H1 (cell line): ENCODE data around the gene CFAP157. TPM values are rescaled to one million over a fixed set of nuclear protein-coding genes. Genes with fewer than 3 reads are reported as not detected.

Experiments
- CTCF ChIA-PET: fragments of 300-600 bp; sonication (Branson Sonifier 250); formaldehyde crosslinking; loops from one replicate; lab custom pipeline; 2021; ENCODE audit not compliant: partially characterized antibody; lab: Charles Lee
- POLR2A ChIA-PET: fragments of 300-600 bp; sonication (Branson Sonifier 250); formaldehyde crosslinking; loops from one replicate; lab custom pipeline; 2021; ENCODE audit warnings: inconsistent platforms; ENCODE audit not compliant: partially characterized antibody; lab: Charles Lee
- DNase-seq, 2 experiments: peaks; one replicate each; pipeline versions ENCODE4 v3.0.0 to v3.0.0-alpha.2; 2010 to 2022; ENCODE audit warnings: low spot score in 2 of 2, low read depth in 1 of 2, mixed read lengths in 1 of 2
- FAIRE-seq: peaks from 2 replicates; lab custom pipeline; 2011; peaks lifted over from hg19 to GRCh38; lab: Jason Lieb, UNC
- H2AFZ ChIP-seq: 2 replicates; pipeline ENCODE4 v1.8.1; 2012; ENCODE audit warnings: low read length, inconsistent platforms
- H2AK5ac ChIP-seq: 2 replicates; pipeline ENCODE4 v1.6.1; 2013; ENCODE audit warnings: low read depth, low read length
- H2BK120ac ChIP-seq: replicated peaks from 2 replicates; pipeline ENCODE3; 2013; ENCODE audit warnings: low read depth, low read length, inconsistent platforms
- H2BK12ac ChIP-seq: 2 replicates; pipeline ENCODE4 v1.6.1; 2013; ENCODE audit warnings: low read depth, low read length
- H2BK15ac ChIP-seq: 2 replicates; pipeline ENCODE4 v1.6.1; 2013; ENCODE audit warnings: low read length
- H2BK20ac ChIP-seq: 2 replicates; pipeline ENCODE4 v1.6.1; 2013; ENCODE audit warnings: low read length
- H2BK5ac ChIP-seq: 2 replicates; pipeline ENCODE4 v1.6.1; 2013; ENCODE audit warnings: low read depth, low read length
- H3K14ac ChIP-seq: 2 replicates; pipeline ENCODE4 v1.6.1; 2013; ENCODE audit warnings: inconsistent platforms; ENCODE audit not compliant: insufficient read length
- H3K18ac ChIP-seq: 2 replicates; pipeline ENCODE4 v1.6.1; 2013; ENCODE audit warnings: low read length; ENCODE audit errors: extremely low read depth
- H3K23ac ChIP-seq: 2 replicates; pipeline ENCODE4 v1.6.1; 2013; ENCODE audit warnings: inconsistent platforms; ENCODE audit not compliant: insufficient read length
- H3K23me2 ChIP-seq: 2 replicates; pipeline ENCODE4 v1.6.1; 2013; ENCODE audit warnings: low read depth, low read length
- H3K27ac ChIP-seq: 2 replicates; pipeline ENCODE4 v1.6.1; 2011; ENCODE audit warnings: low read depth, low read length, inconsistent platforms
- H3K27me3 ChIP-seq, 4 experiments: replicated peaks in 1 of 4; 1 replicate in 1 of 4; 2 replicates in 3 of 4; pipeline versions ENCODE4 v1.6.1 to v1.8.1; 2011 to 2013; ENCODE audit warnings: low read length in 3 of 4, mild to moderate bottlenecking in 3 of 4, inconsistent platforms in 2 of 4, mixed read lengths in 2 of 4, moderate library complexity in 1 of 4; ENCODE audit not compliant: control insufficient read depth in 3 of 4, insufficient read depth in 3 of 4; ENCODE audit errors: extremely low read depth in 1 of 4
- H3K36me3 ChIP-seq, 4 experiments: 2 replicates each; pipeline versions ENCODE4 v1.6.1 to v1.8.1; 2011 to 2013; ENCODE audit warnings: mild to moderate bottlenecking in 4 of 4, low read length in 3 of 4, moderate library complexity in 2 of 4, control low read depth in 1 of 4, inconsistent platforms in 1 of 4; ENCODE audit not compliant: insufficient read depth in 4 of 4, control insufficient read depth in 2 of 4
- H3K4ac ChIP-seq: replicated peaks from 2 replicates; pipeline ENCODE3; 2013; ENCODE audit warnings: low read length, low read depth, mixed read lengths, inconsistent platforms; ENCODE audit not compliant: insufficient read length
- H3K4me1 ChIP-seq, 4 experiments: replicated peaks in 1 of 4; 1 replicate in 1 of 4; 2 replicates in 3 of 4; pipeline versions ENCODE4 v1.6.1 to v1.8.1; 2011 to 2013; ENCODE audit warnings: low read length in 3 of 4, inconsistent platforms in 2 of 4, mixed read lengths in 1 of 4; ENCODE audit not compliant: insufficient read depth in 4 of 4, control insufficient read depth in 3 of 4
- H3K4me2 ChIP-seq, 2 experiments: 2 replicates each; pipeline versions ENCODE4 v1.6.1 to v1.8.1; 2011 to 2013; ENCODE audit warnings: low read depth in 2 of 2, low read length in 2 of 2, control low read depth in 1 of 2, inconsistent platforms in 1 of 2, mild to moderate bottlenecking in 1 of 2; ENCODE audit not compliant: insufficient read depth in 1 of 2
- H3K4me3 ChIP-seq, 4 experiments: fragments of 200-600, 300-600 bp in 1 of 4; sonication (generic), shearing (Covaris generic), sonication (Bioruptor Twin) in 1 of 4; 2 replicates each; pipeline versions ENCODE4 v1.5.1 to v1.8.1; 2011 to 2016; ENCODE audit warnings: low read length in 4 of 4, low read depth in 3 of 4, control low read depth in 2 of 4, inconsistent platforms in 2 of 4, mild to moderate bottlenecking in 2 of 4, mixed read lengths in 1 of 4, moderate library complexity in 1 of 4; ENCODE audit not compliant: insufficient read depth in 2 of 4; ENCODE audit errors: extremely low read depth in 1 of 4
- H3K56ac ChIP-seq: replicated peaks from 2 replicates; pipeline ENCODE3; 2013; ENCODE audit warnings: low read depth, mild to moderate bottlenecking, mixed read lengths, low read length, inconsistent platforms; ENCODE audit not compliant: insufficient read length
- H3K79me1 ChIP-seq: 2 replicates; pipeline ENCODE4 v1.6.1; 2013; ENCODE audit warnings: low read depth, low read length, control low read depth
- H3K79me2 ChIP-seq, 2 experiments: 2 replicates each; pipeline versions ENCODE4 v1.6.1 to v1.8.1; 2012 to 2013; ENCODE audit warnings: low read length in 2 of 2, mild to moderate bottlenecking in 2 of 2, inconsistent platforms in 1 of 2; ENCODE audit not compliant: insufficient read depth in 2 of 2, control insufficient read depth in 1 of 2
- H3K9ac ChIP-seq, 4 experiments: replicated peaks in 1 of 4; 1 replicate in 1 of 4; 2 replicates in 3 of 4; pipeline versions ENCODE4 v1.6.1 to v1.8.1; 2011 to 2013; ENCODE audit warnings: low read depth in 3 of 4, low read length in 3 of 4, control low read depth in 2 of 4, mild to moderate bottlenecking in 2 of 4, moderate library complexity in 2 of 4, inconsistent platforms in 1 of 4; ENCODE audit errors: extremely low read depth in 1 of 4
- H3K9me3 ChIP-seq, 2 experiments: 2 replicates each; pipeline versions ENCODE4 v1.6.1 to v1.8.1; 2012 to 2013; ENCODE audit warnings: mild to moderate bottlenecking in 2 of 2, moderate library complexity in 2 of 2, control low read depth in 1 of 2, inconsistent platforms in 1 of 2, low read depth in 1 of 2, low read length in 1 of 2, mixed read lengths in 1 of 2; ENCODE audit not compliant: insufficient read depth in 2 of 2
- H4K20me1 ChIP-seq, 2 experiments: replicated peaks in 1 of 2; 2 replicates each; pipeline versions ENCODE3 to v1.8.1; 2011 to 2013; ENCODE audit warnings: inconsistent platforms in 2 of 2, low read length in 2 of 2, mild to moderate bottlenecking in 1 of 2; ENCODE audit not compliant: insufficient read depth in 2 of 2, control insufficient read depth in 1 of 2
- H4K5ac ChIP-seq: 2 replicates; pipeline ENCODE4 v1.6.1; 2013; ENCODE audit warnings: low read length, low read depth, mixed read lengths, inconsistent platforms; ENCODE audit not compliant: insufficient read length
- H4K8ac ChIP-seq: 2 replicates; pipeline ENCODE4 v1.8.0; 2013; ENCODE audit warnings: mild to moderate bottlenecking, moderate library complexity, low read length, inconsistent platforms; ENCODE audit not compliant: insufficient read depth; ENCODE audit errors: extremely low read depth
- H4K91ac ChIP-seq: replicated peaks from 2 replicates; pipeline ENCODE3; 2013; ENCODE audit warnings: low read length, mixed read lengths, inconsistent platforms; ENCODE audit not compliant: insufficient read length
- BACH1 ChIP-seq: IDR thresholded peaks from 2 replicates; pipeline ENCODE4 v1.6.1; 2012; ENCODE audit warnings: low read length, improper control_type of control experiment
- CEBPB ChIP-seq: IDR thresholded peaks from 2 replicates; pipeline ENCODE4 v1.6.1; 2012; ENCODE audit warnings: low read depth, low read length
- CREB1 ChIP-seq: IDR thresholded peaks from 2 replicates; pipeline ENCODE4 v1.6.1; 2012; ENCODE audit warnings: inconsistent platforms
- EGR1 ChIP-seq: IDR thresholded peaks from 2 replicates; pipeline ENCODE4 v1.6.1; 2011; ENCODE audit warnings: low read depth, low read length, borderline replicate concordance
- EP300 ChIP-seq, 2 experiments: IDR thresholded peaks; 1 replicate in 1 of 2; 2 replicates in 1 of 2; pipeline ENCODE4 v1.6.1; 2011 to 2012; ENCODE audit warnings: low read depth in 2 of 2, low read length in 2 of 2, mild to moderate bottlenecking in 2 of 2, borderline replicate concordance in 1 of 2, inconsistent platforms in 1 of 2, moderate library complexity in 1 of 2
- JUN ChIP-seq: IDR thresholded peaks from 2 replicates; pipeline ENCODE4 v1.6.1; 2011; ENCODE audit warnings: low read depth, mild to moderate bottlenecking, improper control_type of control experiment, low read length
- RAD21 ChIP-seq, 2 experiments: IDR thresholded peaks in 1 of 2; conservative IDR thresholded peaks in 1 of 2; 2 replicates each; pipeline ENCODE4 v1.6.1; 2011; ENCODE audit warnings: low read depth in 2 of 2, low read length in 2 of 2, improper control_type of control experiment in 1 of 2, inconsistent platforms in 1 of 2, mild to moderate bottlenecking in 1 of 2, moderate library complexity in 1 of 2
- RNF2 ChIP-seq: fragments of 200-900, 300-1000 bp; sonication (generic); IDR thresholded peaks from 2 replicates; pipeline ENCODE4 v1.7.1; 2016; ENCODE audit warnings: borderline replicate concordance, low read depth, mild to moderate bottlenecking, antibody characterized with exemption, low read length; ENCODE audit not compliant: poor library complexity, severe bottlenecking; ENCODE audit errors: missing control alignments
- SAP30 ChIP-seq: fragments of 300-600 bp; sonication (generic); IDR thresholded peaks from 2 replicates; pipeline ENCODE4 v1.7.1; 2012; ENCODE audit warnings: low read length, moderate library complexity, mild to moderate bottlenecking, inconsistent platforms; ENCODE audit not compliant: insufficient read depth, insufficient replicate concordance
- SUZ12 ChIP-seq: fragments of 200-600 bp; sonication (generic); IDR thresholded peaks from 2 replicates; pipeline ENCODE4 v1.6.1; 2012; ENCODE audit warnings: mild to moderate bottlenecking, inconsistent platforms, low read length, moderate library complexity, mixed read lengths
- USF2 ChIP-seq: IDR thresholded peaks from 2 replicates; pipeline ENCODE4 v1.6.1; 2011; ENCODE audit warnings: low read length, improper control_type of control experiment
- WGBS, 2 experiments: shearing (Covaris generic) in 1 of 2; methylation state at CpG; one replicate each; pipeline versions ENCODE4 v1.1.6 to v1.1.7; 2013 to 2015; ENCODE audit warnings: low lambda C conversion rate in 2 of 2, mixed read lengths in 2 of 2, inconsistent platforms in 1 of 2, low coverage in 1 of 2, missing lambda C conversion rate in 1 of 2; ENCODE audit not compliant: insufficient replicate concordance in 2 of 2, insufficient coverage in 1 of 2, insufficient read length in 1 of 2; ENCODE audit errors: extremely low coverage in 1 of 2, missing lambda C conversion rate in 1 of 2; 5-methylcytosine and 5-hydroxymethylcytosine counted together
- polyA plus RNA-seq, 7 experiments: library from polyadenylated mRNA; depleted of rRNA in 3 of 7; stranded (reverse) in 5 of 7; unstranded in 2 of 7; fragments of >200 nt in 5 of 7; fragments of 200-250 nt in 2 of 7; gene quantifications; 1 replicate in 5 of 7; 2 replicates in 1 of 7; 4 replicates in 1 of 7; pipeline versions ENCODE4 v1.2.1 to v1.2.3, GENCODE V29; 2011 to 2013; ENCODE audit warnings: missing spikeins in 2 of 7, mixed read lengths in 2 of 7
- total RNA-seq: library from RNA; stranded (reverse); fragmentation: NEBNext Ultra II Directional; extraction: Animal tissue kit (Norgen Biotek cat#: 25700); gene quantifications from 2 replicates; pipeline ENCODE4 v1.2.1, GENCODE V29; 2021

Gene CFAP157
- total and polyA plus RNA-seq, 2 of the 8 experiments (the other 6 are each of a cell fraction or from before 2014, with no cell fraction given) = not detected

- no peaks in the 10 kb centered on the region for H3K23me2 ChIP-seq
- H3K27ac ChIP-seq = no peak overlapping the region
- no peaks in the 10 kb centered on the region for H3K79me2 ChIP-seq
- H2BK15ac ChIP-seq = 0 out of 2 replicates have a peak overlapping the region, but pooled peaks have one; percentile 12
- H2BK5ac ChIP-seq = no peak overlapping the region
- no peak overlapping the region for H3K4me2 ChIP-seq
- no peak overlapping the region for H4K91ac ChIP-seq
- peaks cover 0 to 27% (median 19%) of the 10 kb centered on the region in 4 experiments; a peak in 6 of 7 replicates for H3K4me1 ChIP-seq
- no peak overlapping the region for H3K23ac ChIP-seq
- no peak overlapping the region; the same call in 1 of the 2 replicates for H4K8ac ChIP-seq
- DNase-seq (no peak), FAIRE-seq (no peak)
- no peak overlapping the region for H3K4me3 ChIP-seq
- ChIA-PET CTCF (interaction anchor here (0.9 to 3.9 kb wide), 7 partner anchors 8 to 206 kb away, joined by 3 to 23 read pairs (median 3); partner anchors contain the start of genes CDK9 and TOR2A), POLR2A (no interaction called here)
- H2AFZ ChIP-seq = no peak overlapping the region
- H2BK120ac ChIP-seq = no peak overlapping the region
- H3K9ac ChIP-seq = no peak overlapping the region
- H3K79me1 ChIP-seq = no peaks in the 10 kb centered on the region
- H3K27me3 ChIP-seq = no peaks in the 10 kb centered on the region
- H4K5ac ChIP-seq = no peak overlapping the region
- H3K18ac ChIP-seq = no peak overlapping the region
- no peak overlapping the region for H3K56ac ChIP-seq
- WGBS, 2 experiments = 92% methylated on average over 8 of the region's 8 CpGs; no CpG with 5 or more reads in 1 of the 2 experiments
- H3K36me3 ChIP-seq = no peaks in the 10 kb centered on the region
- H2BK12ac ChIP-seq = peak overlapping the region; percentile 68; the same call in 1 of the 2 replicates
- H3K14ac ChIP-seq = no peak overlapping the region
- H3K9me3 ChIP-seq = no peaks in the 10 kb centered on the region
- H4K20me1 ChIP-seq = no peaks in the 10 kb centered on the region
- peak overlapping the region; percentile 53; the same call in 1 of the 2 replicates for H2AK5ac ChIP-seq
- no peak overlapping the region for H2BK20ac ChIP-seq
- no peak overlapping the region for H3K4ac ChIP-seq
- no peak for TF ChIP-seq SUZ12
- no peak for TF ChIP-seq CEBPB
- no peak for TF ChIP-seq JUN
- TF ChIP-seq EP300 (IDR thresholded peaks at IDR 0.05; ENCODE audit: borderline replicate concordance in 1 of 2, low read depth in 2 of 2, low read length in 2 of 2) = no peak
- no peak for TF ChIP-seq BACH1
- no peak for TF ChIP-seq RNF2
- no peak for TF ChIP-seq RAD21 (IDR thresholded peaks at IDR 0.05 in 1 of 2, conservative IDR thresholded peaks at IDR 0.05 in 1 of 2; ENCODE audit: low read depth in 2 of 2, low read length in 2 of 2)
- no peak for TF ChIP-seq EGR1
- no peak for TF ChIP-seq SAP30
- no peak for TF ChIP-seq CREB1
- TF ChIP-seq USF2 = no peak
Observed at GRCh38 chr9:127708952-127709587, 2.3 kb downstream of the CFAP157 start.
